ENCODE measurements around the gene AVEN.

AVEN gene

GRCh38 chr15:33985287-33985686, 53.7 kb downstream of the AVEN start:
- peak; percentile 28 for DNase-seq (ENCODE audit: low read depth, low spot score)

- no peak for DNase-seq (ENCODE audit: low read depth, low spot score)
Observed at GRCh38 chr15:33982516-33982915, 56.5 kb downstream of the AVEN start.

GRCh38 chr15:33980159-33980558, 58.8 kb downstream of the AVEN start:
- DNase-seq (ENCODE audit: low read depth, low spot score), result no peak

GRCh38 chr15:33975022-33975565, 63.9 kb downstream of the AVEN start:
- no peak for DNase-seq (ENCODE audit: low read depth, low spot score)

- DNase-seq (ENCODE audit: low read depth, low spot score), result no peak
Observed at GRCh38 chr15:33971811-33972210, 67.2 kb downstream of the AVEN start.

- DNase-seq (ENCODE audit: low read depth, low spot score), result no peak
Observed at GRCh38 chr15:33968821-33969220, 70.2 kb downstream of the AVEN start.

GRCh38 chr15:33968224-33968623, 70.8 kb downstream of the AVEN start, which contains the start of gene CHRM5:
CHRM5 (plus strand) TSS chr15:33968497; CDS start chr15:34062718, 94,221 bp downstream.
- no peak for DNase-seq (ENCODE audit: low read depth, low spot score)

- no peak for DNase-seq (ENCODE audit: low read depth, low spot score)
Observed at GRCh38 chr15:33964665-33965040, 74.4 kb downstream of the AVEN start.

GRCh38 chr15:33963831-33964664, 75.0 kb downstream of the AVEN start:
- no peak for DNase-seq (ENCODE audit: low read depth, low spot score)

GRCh38 chr15:33960549-33960935, 78.5 kb downstream of the AVEN start:
- no peak for DNase-seq (ENCODE audit: low read depth, low spot score)

- DNase-seq (ENCODE audit: low read depth, low spot score), result no peak
Observed at GRCh38 chr15:33959844-33960548, 79.0 kb downstream of the AVEN start.

- DNase-seq (ENCODE audit: low read depth, low spot score), result no peak
Observed at GRCh38 chr15:33956397-33956796, 82.6 kb downstream of the AVEN start.

GRCh38 chr15:33955945-33956344, 83.1 kb downstream of the AVEN start:
- no peak for DNase-seq (ENCODE audit: low read depth, low spot score)

- no peak for DNase-seq (ENCODE audit: low read depth, low spot score)
Observed at GRCh38 chr15:33946152-33946551, 92.9 kb downstream of the AVEN start.

GRCh38 chr15:33941279-33942063, 97.5 kb downstream of the AVEN start:
- DNase-seq (ENCODE audit: low read depth, low spot score), result no peak

GRCh38 chr15:33934921-33935320, 104.1 kb downstream of the AVEN start:
- no peak for DNase-seq (ENCODE audit: low read depth, low spot score)

GRCh38 chr15:33934396-33934795, 104.6 kb downstream of the AVEN start:
- DNase-seq (ENCODE audit: low read depth, low spot score), result no peak

- no peak for DNase-seq (ENCODE audit: low read depth, low spot score)
Observed at GRCh38 chr15:33932734-33933133, 106.3 kb downstream of the AVEN start.

GRCh38 chr15:33926260-33926659, 112.7 kb downstream of the AVEN start:
- DNase-seq (ENCODE audit: low read depth, low spot score), result no peak

GRCh38 chr15:33923446-33923845, 115.6 kb downstream of the AVEN start:
- DNase-seq (ENCODE audit: low read depth, low spot score), result no peak

GRCh38 chr15:33915571-33916407, 123.2 kb downstream of the AVEN start:
- no peak for DNase-seq (ENCODE audit: low read depth, low spot score)

All from smooth muscle cell of the brain vasculature (primary cell).